Effector memory CD8-positive, alpha-beta T cell (primary cell): Measurements from ENCODE around the gene MBD3L2.
"Not testable (repeated sequence)": the region's sequence is repeated elsewhere in the genome, so short reads cannot be mapped to it uniquely, and the experiment has no call there.

Source experiments
- ATAC-seq: fragments of 150-1000 bp; cut with Tn5 transposase; replicated peaks from 2 replicates; pipeline ENCODE4 v1.10.0; 2021; ENCODE audit warnings: mild to moderate bottlenecking, moderate library complexity
- DNase-seq, 3 experiments: peaks; one replicate each; pipeline ENCODE4 v3.0.0; 2021
- H3K27ac Mint-ChIP-seq, 2 donors: one replicate each; pipeline ENCODE4 v1.8.0; 2022; ENCODE audit warnings: mild to moderate bottlenecking in 2 of 2, mixed read lengths in 2 of 2, moderate library complexity in 2 of 2
- H3K27me3 Mint-ChIP-seq, 2 donors: one replicate each; pipeline ENCODE4 v1.8.0; 2022; ENCODE audit warnings: mixed read lengths in 2 of 2
- H3K36me3 Mint-ChIP-seq: one replicate; pipeline ENCODE4 v1.8.0; 2022; ENCODE audit warnings: mild to moderate bottlenecking, moderate library complexity, mixed read lengths; ENCODE audit not compliant: insufficient read depth
- H3K4me1 Mint-ChIP-seq, 2 donors: one replicate each; pipeline ENCODE4 v1.8.0; 2022; ENCODE audit warnings: low read depth in 2 of 2, mixed read lengths in 2 of 2
- H3K4me3 Mint-ChIP-seq, 2 donors: one replicate each; pipeline ENCODE4 v1.8.0; 2022; ENCODE audit warnings: mild to moderate bottlenecking in 2 of 2, mixed read lengths in 2 of 2, moderate library complexity in 2 of 2
- H3K9me3 Mint-ChIP-seq, 2 donors: one replicate each; pipeline ENCODE4 v1.8.0; 2022; ENCODE audit warnings: mixed read lengths in 2 of 2

MBD3L2 gene

GRCh38 chr19:7040079-7040478 is 9.0 kb upstream of the MBD3L2 start, which contains the start of gene MBD3L4:
MBD3L4 (minus strand) TSS chr19:7040179; CDS start chr19:7040144, 35 bp downstream.
- not testable (repeated sequence) for H3K27me3 Mint-ChIP-seq, DNase-seq

GRCh38 chr19:7041563-7041962 is 7.6 kb upstream of the MBD3L2 start:
- not testable (repeated sequence) for H3K27me3 Mint-ChIP-seq, DNase-seq, H3K4me3 Mint-ChIP-seq, H3K9me3 Mint-ChIP-seq, H3K36me3 Mint-ChIP-seq, H3K27ac Mint-ChIP-seq, H3K4me1 Mint-ChIP-seq
- peak; percentile 55 for ATAC-seq

More at GRCh38 chr19:7040079-7040478, 9.0 kb upstream of the MBD3L2 start, which contains the start of gene MBD3L4:
- not testable (repeated sequence) for ATAC-seq, H3K4me3 Mint-ChIP-seq, H3K27ac Mint-ChIP-seq, H3K36me3 Mint-ChIP-seq, H3K4me1 Mint-ChIP-seq, H3K9me3 Mint-ChIP-seq

DNA sequence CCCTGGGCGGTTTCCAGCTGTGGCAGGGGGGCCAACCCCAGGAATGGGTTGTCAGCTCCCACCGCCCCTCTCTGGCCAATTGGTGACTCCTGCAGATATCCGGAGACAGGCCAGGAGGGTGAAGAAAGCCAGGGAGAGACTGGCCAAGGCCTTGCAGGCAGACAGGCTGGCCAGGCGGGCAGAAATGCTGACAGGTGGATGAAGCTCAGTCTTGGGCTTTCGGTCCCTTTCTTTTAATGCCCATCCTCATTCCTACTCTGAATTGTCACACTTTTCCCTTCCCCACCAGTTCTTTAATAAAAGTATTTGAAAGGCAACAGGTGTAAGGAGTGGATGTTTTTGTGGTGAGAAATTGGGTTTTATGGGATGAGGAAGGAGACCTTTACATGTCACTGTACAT is 2.3 kb downstream of the MBD3L2 start:
- H3K4me3 Mint-ChIP-seq, H3K36me3 Mint-ChIP-seq, DNase-seq, ATAC-seq, H3K27me3 Mint-ChIP-seq, H3K9me3 Mint-ChIP-seq, H3K27ac Mint-ChIP-seq, H3K4me1 Mint-ChIP-seq: not testable (repeated sequence)

DNA sequence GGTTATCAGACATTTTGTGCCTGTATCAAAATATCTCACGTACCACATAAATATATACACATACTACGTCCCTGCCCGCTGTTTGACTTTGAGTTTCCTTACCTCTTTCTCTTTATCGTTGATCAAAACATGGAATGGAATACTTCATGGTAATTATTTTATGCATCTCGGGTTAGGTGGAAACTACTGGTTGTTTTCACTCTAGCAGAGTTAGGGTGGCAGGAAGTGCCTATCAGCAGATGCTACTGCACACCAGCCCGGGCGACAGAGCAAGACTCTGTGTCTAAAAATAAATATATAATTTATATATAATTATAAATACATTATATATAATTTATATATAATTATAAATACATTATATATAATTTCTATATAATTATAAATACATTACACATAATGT is 3.8 kb downstream of the MBD3L2 start:
- DNase-seq, H3K36me3 Mint-ChIP-seq, H3K9me3 Mint-ChIP-seq, ATAC-seq, H3K27me3 Mint-ChIP-seq, H3K27ac Mint-ChIP-seq, H3K4me1 Mint-ChIP-seq, H3K4me3 Mint-ChIP-seq: not testable (repeated sequence)

- not testable (repeated sequence) for H3K4me3 Mint-ChIP-seq, H3K4me1 Mint-ChIP-seq, H3K27ac Mint-ChIP-seq, H3K36me3 Mint-ChIP-seq, H3K27me3 Mint-ChIP-seq, DNase-seq, H3K9me3 Mint-ChIP-seq, ATAC-seq
Measured at GRCh38 chr19:7054635-7055368, 5.7 kb downstream of the MBD3L2 start.

- H3K27me3 Mint-ChIP-seq, DNase-seq, H3K4me3 Mint-ChIP-seq, H3K9me3 Mint-ChIP-seq, H3K4me1 Mint-ChIP-seq, H3K36me3 Mint-ChIP-seq, ATAC-seq, H3K27ac Mint-ChIP-seq: not testable (repeated sequence)
Measured at GRCh38 chr19:7055679-7056078, 6.6 kb downstream of the MBD3L2 start.

DNA sequence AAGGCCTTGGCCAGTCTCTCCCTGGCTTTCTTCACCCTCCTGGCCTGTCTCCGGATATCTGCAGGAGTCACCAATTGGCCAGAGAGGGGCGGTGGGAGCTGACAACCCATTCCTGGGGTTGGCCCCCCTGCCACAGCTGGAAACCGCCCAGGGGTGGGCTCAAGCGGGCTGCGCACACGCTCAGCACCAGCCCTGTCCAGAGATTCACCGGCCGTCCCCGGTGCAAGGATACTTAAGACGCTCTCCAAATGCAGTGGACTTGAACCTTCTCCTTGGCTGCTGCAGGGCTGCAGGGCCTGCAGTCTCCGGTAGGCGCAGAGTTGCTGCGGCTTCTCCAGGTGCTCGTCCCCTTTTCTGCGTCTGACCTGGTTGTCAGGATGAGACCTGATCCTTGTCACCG is 7.2 kb downstream of the MBD3L2 start:
- H3K27me3 Mint-ChIP-seq, H3K36me3 Mint-ChIP-seq: not testable (repeated sequence)

GRCh38 chr19:7058576-7058975 is 9.5 kb downstream of the MBD3L2 start, which contains the start of gene MBD3L3:
MBD3L3 (minus strand) TSS chr19:7058676; CDS start chr19:7058605, 71 bp downstream.
- H3K4me3 Mint-ChIP-seq: not testable (repeated sequence)

More for the DNA sequence above, 7.2 kb downstream of the MBD3L2 start:
- H3K27ac Mint-ChIP-seq, H3K4me3 Mint-ChIP-seq, H3K4me1 Mint-ChIP-seq, ATAC-seq, DNase-seq, H3K9me3 Mint-ChIP-seq: not testable (repeated sequence)

GRCh38 chr19:7059977-7060376 is 10.9 kb downstream of the MBD3L2 start:
- H3K36me3 Mint-ChIP-seq, H3K4me1 Mint-ChIP-seq, H3K27me3 Mint-ChIP-seq, H3K27ac Mint-ChIP-seq, H3K9me3 Mint-ChIP-seq, H3K4me3 Mint-ChIP-seq, DNase-seq: not testable (repeated sequence)
- peak; percentile 72 for ATAC-seq

More at GRCh38 chr19:7058576-7058975, 9.5 kb downstream of the MBD3L2 start, which contains the start of gene MBD3L3:
- not testable (repeated sequence) for H3K36me3 Mint-ChIP-seq, DNase-seq, H3K27me3 Mint-ChIP-seq, H3K27ac Mint-ChIP-seq, H3K4me1 Mint-ChIP-seq, H3K9me3 Mint-ChIP-seq, ATAC-seq

GRCh38 chr19:7063339-7063738 is 14.2 kb downstream of the MBD3L2 start:
- Mint-ChIP-seq H3K27ac (no peak overlapping the region), H3K9me3 (no peaks in the 10 kb centered on the region), H3K36me3 (no peaks in the 10 kb centered on the region), H3K4me1 (no peaks in the 10 kb centered on the region), H3K27me3 (no peaks in the 10 kb centered on the region), H3K4me3 (no peak overlapping the region)
- DNase-seq (no peak), ATAC-seq (no peak)

GRCh38 chr19:7063764-7064418 is 14.8 kb downstream of the MBD3L2 start:
- DNase-seq (no peak), ATAC-seq (peak; percentile 12)
- Mint-ChIP-seq H3K4me3 (no peak overlapping the region), H3K27ac (peak overlapping the region in 1 of 2 donors; percentile 65), H3K27me3 (no peaks in the 10 kb centered on the region), H3K9me3 (no peaks in the 10 kb centered on the region), H3K36me3 (peaks cover under 1% of the 10 kb centered on the region), H3K4me1 (peaks cover 2 to 3% of the 10 kb centered on the region in 2 donors)

DNA sequence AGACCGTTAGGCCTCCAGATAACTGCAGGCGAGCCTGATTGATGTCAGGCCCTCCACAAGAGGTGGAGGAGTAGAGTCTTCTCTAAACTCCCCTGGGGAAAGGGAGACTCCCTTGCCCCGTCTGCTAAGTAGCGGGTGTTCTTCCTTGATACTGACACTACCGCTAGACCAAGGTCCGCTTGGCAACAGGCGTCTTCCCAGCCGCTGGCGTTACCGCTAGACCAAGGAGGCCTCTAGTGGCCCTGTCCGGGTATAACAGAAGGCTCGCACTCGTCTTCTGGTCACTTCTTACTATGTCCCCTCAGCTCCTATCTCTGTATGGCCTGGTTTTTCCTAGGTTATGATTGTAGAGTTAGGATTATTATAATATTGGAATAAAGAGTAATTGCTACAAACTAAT is 18.0 kb downstream of the MBD3L2 start:
- H3K4me3 Mint-ChIP-seq, H3K27me3 Mint-ChIP-seq, ATAC-seq, DNase-seq, H3K9me3 Mint-ChIP-seq, H3K4me1 Mint-ChIP-seq, H3K27ac Mint-ChIP-seq: not testable (repeated sequence)
- H3K36me3 Mint-ChIP-seq: peaks cover 31% of the 10 kb centered on the region

DNA sequence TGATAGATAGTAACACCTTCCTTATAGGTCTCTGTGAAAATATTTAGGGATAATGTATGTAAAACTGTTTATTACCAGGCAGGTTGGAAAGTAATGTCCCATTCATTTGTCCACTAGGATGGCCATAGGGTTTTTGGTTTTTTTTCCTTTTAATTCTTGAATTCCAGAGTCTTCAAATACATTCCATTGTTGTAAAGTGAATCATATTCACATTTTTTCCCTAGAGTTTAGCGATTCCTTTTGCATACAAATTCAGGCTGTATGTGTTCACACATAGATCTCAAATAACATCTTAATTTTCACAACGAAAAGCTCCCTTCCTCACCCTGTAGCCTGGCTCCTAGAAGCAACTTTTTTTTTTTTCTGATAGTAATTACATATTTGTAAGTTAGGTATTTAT is 18.6 kb downstream of the MBD3L2 start:
- peaks cover 9 to 12% of the 10 kb centered on the region in 2 donors for H3K4me1 Mint-ChIP-seq
- no peak overlapping the region for H3K27ac Mint-ChIP-seq
- H3K27me3 Mint-ChIP-seq: no peaks in the 10 kb centered on the region
- no peaks in the 10 kb centered on the region for H3K9me3 Mint-ChIP-seq
- ATAC-seq: no peak
- peaks cover 37% of the 10 kb centered on the region for H3K36me3 Mint-ChIP-seq
- no peak overlapping the region for H3K4me3 Mint-ChIP-seq
- DNase-seq: no peak

GRCh38 chr19:7068599-7068998 is 19.5 kb downstream of the MBD3L2 start:
- Mint-ChIP-seq H3K36me3 (peaks cover 46% of the 10 kb centered on the region), H3K9me3 (no peaks in the 10 kb centered on the region), H3K4me3 (peak overlapping the region; percentile 97 to 98), H3K4me1 (peaks cover 9 to 13% of the 10 kb centered on the region in 2 donors), H3K27ac (peak overlapping the region; percentile 96 to 97), H3K27me3 (no peaks in the 10 kb centered on the region)
- DNase-seq (no peak), ATAC-seq (no peak)
